ENCODE measurements around the gene DCDC2C.
"Not testable (repeated sequence)": the region's sequence is repeated elsewhere in the genome, so short reads cannot be mapped to it uniquely, and the experiment has no call there.

Gene DCDC2C

GRCh38 chr2:3814706-3815245 is 111.4 kb downstream of the DCDC2C start:
- no peak for DNase-seq (ENCODE audit: low read depth in 1 of 2, low spot score in 1 of 2)

GRCh38 chr2:3817144-3817543 is 113.8 kb downstream of the DCDC2C start:
- not testable (repeated sequence) for DNase-seq (ENCODE audit: low read depth in 1 of 2, low spot score in 1 of 2)

GRCh38 chr2:3823748-3824147 is 120.4 kb downstream of the DCDC2C start:
- DNase-seq (ENCODE audit: low read depth in 1 of 2, low spot score in 1 of 2), result no peak

GRCh38 chr2:3827673-3828575 is 124.5 kb downstream of the DCDC2C start:
- no peak for DNase-seq (ENCODE audit: low read depth in 1 of 2, low spot score in 1 of 2)

- DNase-seq (ENCODE audit: low read depth in 1 of 2, low spot score in 1 of 2), result no peak
Measured at GRCh38 chr2:3830796-3831195, 127.4 kb downstream of the DCDC2C start.

GRCh38 chr2:3837086-3837485 is 133.7 kb downstream of the DCDC2C start:
- DNase-seq (ENCODE audit: low read depth in 1 of 2, low spot score in 1 of 2), result no peak

- no peak for DNase-seq (ENCODE audit: low read depth in 1 of 2, low spot score in 1 of 2)
Measured at GRCh38 chr2:3838348-3838747, 135.0 kb downstream of the DCDC2C start.

- no peak for DNase-seq (ENCODE audit: low read depth in 1 of 2, low spot score in 1 of 2)
Measured at GRCh38 chr2:3839476-3839875, 136.1 kb downstream of the DCDC2C start.

GRCh38 chr2:3840611-3841155 is 137.3 kb downstream of the DCDC2C start:
- no peak for DNase-seq (ENCODE audit: low read depth in 1 of 2, low spot score in 1 of 2)

GRCh38 chr2:3847397-3848052 is 144.2 kb downstream of the DCDC2C start:
- no peak for DNase-seq (ENCODE audit: low read depth in 1 of 2, low spot score in 1 of 2)

- no peak for DNase-seq (ENCODE audit: low read depth in 1 of 2, low spot score in 1 of 2)
Measured at GRCh38 chr2:3848776-3849175, 145.4 kb downstream of the DCDC2C start.

GRCh38 chr2:3849213-3849612 is 145.8 kb downstream of the DCDC2C start:
- DNase-seq (ENCODE audit: low read depth in 1 of 2, low spot score in 1 of 2), result no peak

- DNase-seq (ENCODE audit: low read depth in 1 of 2, low spot score in 1 of 2), result no peak
Measured at GRCh38 chr2:3857576-3857975, 154.2 kb downstream of the DCDC2C start.

- no peak for DNase-seq (ENCODE audit: low read depth in 1 of 2, low spot score in 1 of 2)
Measured at GRCh38 chr2:3864943-3865865, 161.8 kb downstream of the DCDC2C start.

GRCh38 chr2:3867469-3867868 is 164.1 kb downstream of the DCDC2C start:
- no peak for DNase-seq (ENCODE audit: low read depth in 1 of 2, low spot score in 1 of 2)

GRCh38 chr2:3868012-3868805 is 164.8 kb downstream of the DCDC2C start:
- no peak for DNase-seq (ENCODE audit: low read depth in 1 of 2, low spot score in 1 of 2)

GRCh38 chr2:3870222-3870621 is 166.8 kb downstream of the DCDC2C start:
- DNase-seq (ENCODE audit: low read depth in 1 of 2, low spot score in 1 of 2), result no peak

GRCh38 chr2:3871002-3871401 is 167.6 kb downstream of the DCDC2C start:
- no peak for DNase-seq (ENCODE audit: low read depth in 1 of 2, low spot score in 1 of 2)

- no peak for DNase-seq (ENCODE audit: low read depth in 1 of 2, low spot score in 1 of 2)
Measured at GRCh38 chr2:3872451-3872850, 169.1 kb downstream of the DCDC2C start.

- DNase-seq (ENCODE audit: low read depth in 1 of 2, low spot score in 1 of 2), result no peak
Measured at GRCh38 chr2:3873899-3874298, 170.5 kb downstream of the DCDC2C start.
